ENCODE results near the gene CUX1.

CUX1 gene

DNA sequence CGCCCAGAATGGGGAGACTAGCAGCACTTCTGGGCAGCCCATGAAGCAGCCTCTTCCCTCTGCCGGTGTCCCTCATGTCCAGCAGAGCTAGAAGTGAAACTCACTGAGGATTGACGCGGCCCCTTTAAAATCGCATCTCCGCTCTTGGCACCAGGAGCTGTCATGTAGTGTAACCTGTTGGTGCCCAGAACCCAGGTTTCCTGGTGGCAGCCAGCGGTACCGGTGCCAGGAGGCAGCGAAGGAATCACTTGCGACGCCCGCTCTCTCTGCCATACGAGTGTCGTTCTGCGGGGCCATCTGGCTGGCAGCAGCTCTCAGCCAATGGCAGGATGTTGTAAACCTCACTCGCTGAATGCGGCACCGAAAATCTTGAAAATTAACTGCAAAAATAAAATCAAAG is 82.7 kb downstream of the CUX1 start:
- no peak for DNase-seq

DNA sequence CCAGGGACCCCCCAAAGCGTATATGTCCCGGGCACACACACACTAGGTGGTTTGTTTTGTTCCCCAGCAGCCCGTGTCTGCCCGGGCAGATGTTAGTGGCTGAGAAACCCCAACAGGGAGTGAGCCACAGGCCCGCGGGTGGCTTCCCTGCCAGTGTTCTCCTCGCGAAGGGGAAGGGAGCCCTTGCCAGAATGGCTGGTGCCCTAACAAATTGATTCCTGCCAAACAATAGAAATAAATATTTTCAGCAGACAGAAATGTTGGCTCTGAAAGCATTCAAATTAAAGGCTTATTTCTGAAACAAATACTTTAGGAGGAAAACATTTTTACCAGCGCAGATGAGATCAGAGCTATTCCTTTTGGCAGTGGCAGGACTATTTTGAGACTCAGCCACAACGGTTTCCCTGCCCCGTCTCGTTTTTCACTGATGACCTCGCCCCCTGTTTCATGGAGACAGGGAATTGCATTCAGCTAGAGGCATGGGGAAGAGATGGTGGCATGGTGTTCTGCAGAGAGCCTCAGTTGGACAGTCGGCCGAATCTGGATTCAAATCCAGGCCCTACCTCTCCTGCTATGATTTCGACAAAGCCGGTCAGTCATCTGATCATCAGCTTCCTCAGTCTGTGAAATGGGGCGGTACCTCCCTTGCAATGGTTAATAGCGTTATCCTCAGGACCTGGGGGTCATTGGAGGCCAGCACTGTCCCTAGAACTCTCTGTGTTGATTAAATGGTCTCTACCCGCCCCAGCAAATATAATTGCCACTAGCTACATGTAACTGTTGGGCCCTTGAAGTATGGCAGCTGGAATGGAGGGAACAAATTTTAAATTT is 84.5 kb downstream of the CUX1 start:
- no peak for DNase-seq

DNA sequence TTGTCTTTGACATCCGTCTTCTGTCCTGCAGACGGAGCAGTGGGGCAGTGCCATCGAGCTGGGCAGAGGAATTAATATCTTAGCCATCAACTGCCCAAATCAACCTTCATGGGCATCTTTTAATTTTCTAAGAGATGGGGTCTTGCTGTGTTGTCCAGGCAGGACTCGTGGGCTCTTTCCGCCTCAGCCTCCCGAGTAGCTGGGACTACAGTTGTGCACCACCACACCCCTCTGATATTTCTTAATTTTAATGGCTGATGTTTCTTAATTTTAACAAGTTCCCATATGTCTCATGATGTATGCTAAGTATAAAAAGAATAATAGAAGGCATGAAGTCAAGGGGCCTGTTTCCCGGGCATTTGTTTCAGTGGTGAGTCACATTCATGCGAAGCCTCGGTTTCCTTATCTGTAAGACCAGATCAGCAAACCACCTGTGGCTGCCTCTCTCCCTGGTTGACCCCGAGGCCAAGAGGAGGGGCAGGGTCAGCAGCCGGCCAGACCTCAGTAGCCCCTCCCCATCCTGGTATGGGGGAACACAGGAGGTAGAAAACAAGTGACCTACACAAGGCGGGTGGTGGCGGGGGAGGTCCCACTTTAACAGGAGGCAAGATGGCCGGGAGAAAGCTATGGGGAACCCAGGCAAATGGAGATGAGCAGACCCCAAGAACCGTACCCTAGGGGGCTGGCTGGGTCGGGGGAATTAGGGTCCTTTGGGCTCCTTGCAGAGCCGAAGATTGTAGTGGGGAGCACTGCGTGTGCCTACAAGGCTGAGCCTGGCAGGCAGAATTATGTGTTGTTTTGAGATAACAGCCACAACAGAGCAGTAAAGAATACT is 85.5 kb downstream of the CUX1 start:
- DNase-seq = no peak

DNA sequence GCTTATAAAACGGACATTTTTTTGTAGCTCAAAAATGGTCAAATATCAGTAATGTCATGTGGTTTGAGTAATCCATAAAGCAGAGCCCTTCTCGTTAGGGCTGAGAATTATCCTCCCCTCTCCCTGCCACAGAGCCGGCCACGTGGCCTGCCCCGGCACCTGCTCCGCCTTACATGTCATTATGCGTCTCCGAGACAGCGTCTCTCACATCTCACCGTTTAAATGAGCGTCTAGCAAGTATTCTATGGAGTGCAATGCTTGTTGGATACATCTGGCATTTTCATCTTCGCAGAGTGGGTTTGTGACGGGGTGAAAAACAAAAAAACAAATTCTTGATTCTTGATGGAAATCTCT is 86.1 kb downstream of the CUX1 start:
- DNase-seq = no peak

DNA sequence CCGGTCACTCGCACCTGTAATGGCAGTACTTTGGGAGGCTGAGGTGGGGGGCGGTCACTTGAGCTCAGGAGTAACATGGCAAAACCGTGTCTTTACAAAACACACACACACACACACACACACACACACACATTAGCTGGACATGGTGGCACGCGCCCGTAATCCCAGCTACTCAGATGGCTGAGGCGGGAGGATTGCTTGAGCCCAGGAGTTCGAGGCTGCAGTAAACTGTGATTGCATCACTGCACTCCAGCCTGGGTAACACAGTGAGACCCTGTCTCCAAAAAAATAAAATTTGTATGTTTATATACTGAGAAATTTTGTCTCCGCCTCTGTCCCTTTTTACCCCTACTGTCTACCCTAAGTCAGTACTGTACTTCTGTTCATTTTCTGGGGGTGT is 86.6 kb downstream of the CUX1 start:
- no peak for DNase-seq

DNA sequence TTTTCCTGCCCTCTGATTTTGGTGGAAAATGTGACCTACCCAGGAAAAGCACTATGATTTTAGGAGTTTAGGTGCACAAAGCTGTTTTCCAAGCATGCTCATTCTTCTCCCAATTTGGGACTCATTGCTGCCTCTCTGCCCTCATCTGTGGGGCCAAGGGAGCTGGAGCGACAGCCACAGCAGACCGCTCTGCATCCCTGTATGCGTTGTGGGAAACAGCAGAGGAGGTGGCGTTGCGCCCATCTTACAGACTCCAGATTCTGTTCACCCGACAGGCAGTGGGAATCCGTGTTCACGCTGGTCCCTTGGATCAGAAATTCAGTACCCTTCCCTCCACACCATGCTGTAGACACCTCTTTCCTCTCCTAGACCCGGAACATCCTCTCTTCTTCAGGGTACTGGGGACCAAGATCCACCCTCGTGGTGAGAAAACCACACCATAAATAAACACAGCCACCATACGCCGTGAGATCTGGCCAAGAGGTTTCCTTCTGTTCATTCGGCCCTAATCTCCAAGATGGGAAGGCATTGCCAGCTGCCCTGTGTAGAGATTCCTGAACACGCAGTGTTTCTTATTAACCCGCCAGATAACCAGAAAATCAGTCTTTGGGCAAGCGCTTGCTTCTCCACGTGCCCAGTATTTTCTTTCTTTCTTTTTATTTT is 87.9 kb downstream of the CUX1 start:
- DNase-seq = no peak

DNA sequence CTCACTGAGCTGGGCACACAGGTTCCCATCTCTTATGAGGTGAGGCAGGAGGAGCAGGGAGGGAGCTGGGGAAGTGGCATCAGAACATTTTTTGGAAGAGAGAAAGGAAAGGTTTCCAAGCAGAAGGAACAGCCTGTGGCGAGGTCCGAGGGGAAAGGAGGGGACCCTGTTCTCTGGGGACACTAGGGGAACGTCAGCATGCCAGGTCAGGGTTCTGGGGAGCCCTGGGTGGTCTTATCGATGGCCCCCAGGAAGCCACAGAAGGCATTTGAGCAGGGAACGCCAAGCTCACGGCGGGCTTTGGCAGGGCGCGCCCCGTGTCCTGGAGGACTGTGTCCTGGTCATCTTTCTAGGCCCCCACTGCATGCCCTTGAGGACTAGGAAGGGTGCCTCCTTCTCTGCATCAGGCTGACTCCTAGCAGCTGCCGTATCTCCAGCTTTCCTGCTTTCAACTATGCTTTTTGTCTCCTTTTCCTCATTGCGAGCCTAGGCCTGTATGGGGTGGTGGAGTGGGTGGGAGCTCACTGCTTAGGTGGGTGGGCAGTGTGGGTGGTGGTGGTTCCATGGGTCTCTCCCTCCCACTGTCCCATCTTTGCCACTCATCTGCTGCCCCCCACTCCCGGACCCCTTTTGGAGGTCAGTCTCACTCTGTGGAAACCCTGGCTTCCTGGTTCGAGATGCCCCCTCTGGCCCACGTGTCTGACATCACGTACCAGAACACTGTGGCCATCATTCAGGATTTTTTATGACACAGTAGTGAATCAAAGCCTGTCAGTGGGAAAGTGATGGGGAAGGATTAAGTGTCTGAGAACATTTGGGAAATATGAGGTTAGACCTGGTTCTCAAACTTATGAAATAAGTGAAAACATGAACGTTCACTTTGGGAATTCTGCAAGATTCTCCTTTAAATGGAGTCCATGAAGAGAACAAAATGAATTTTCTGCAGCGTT is 89.1 kb downstream of the CUX1 start:
- no peak for DNase-seq

DNA sequence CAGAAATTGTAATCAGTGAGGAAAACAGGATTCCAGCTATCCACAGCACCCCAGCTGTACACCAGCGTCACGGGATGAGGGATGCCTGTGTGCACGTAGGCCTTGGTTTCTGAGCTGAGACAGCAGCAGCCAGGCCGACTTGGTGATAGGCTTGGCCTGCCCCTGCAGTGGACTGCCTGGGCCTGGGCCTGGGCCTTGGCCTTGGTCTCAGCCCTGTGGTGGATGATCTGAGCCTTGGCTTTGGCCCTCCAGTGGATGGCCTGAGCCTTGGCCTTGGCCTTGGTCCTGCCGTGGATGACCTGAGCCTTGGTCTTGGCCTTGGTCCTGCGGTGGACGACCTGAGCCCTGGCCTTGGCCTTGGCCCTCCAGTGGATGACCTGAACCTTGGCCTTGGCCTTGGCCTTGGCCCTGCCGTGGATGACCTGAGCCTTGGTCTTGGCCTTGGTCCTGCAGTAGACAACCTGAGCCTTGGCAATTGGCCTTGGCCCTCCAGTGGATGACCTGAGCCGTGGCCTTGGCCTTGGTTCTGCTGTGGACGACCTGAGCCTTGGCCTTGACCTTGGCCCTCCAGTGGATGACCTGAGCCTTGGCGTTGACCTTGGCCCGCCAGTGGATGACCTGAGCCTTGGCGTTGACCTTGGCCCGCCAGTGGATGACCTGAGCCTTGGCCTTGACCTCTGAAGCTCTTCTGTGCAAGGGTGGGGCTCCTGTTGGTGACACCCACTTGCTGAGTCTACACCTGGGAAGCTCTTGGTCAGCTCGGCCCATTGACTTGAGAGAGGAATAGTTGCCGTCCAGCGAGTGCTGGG is 93.8 kb downstream of the CUX1 start:
- DNase-seq = no peak

DNA sequence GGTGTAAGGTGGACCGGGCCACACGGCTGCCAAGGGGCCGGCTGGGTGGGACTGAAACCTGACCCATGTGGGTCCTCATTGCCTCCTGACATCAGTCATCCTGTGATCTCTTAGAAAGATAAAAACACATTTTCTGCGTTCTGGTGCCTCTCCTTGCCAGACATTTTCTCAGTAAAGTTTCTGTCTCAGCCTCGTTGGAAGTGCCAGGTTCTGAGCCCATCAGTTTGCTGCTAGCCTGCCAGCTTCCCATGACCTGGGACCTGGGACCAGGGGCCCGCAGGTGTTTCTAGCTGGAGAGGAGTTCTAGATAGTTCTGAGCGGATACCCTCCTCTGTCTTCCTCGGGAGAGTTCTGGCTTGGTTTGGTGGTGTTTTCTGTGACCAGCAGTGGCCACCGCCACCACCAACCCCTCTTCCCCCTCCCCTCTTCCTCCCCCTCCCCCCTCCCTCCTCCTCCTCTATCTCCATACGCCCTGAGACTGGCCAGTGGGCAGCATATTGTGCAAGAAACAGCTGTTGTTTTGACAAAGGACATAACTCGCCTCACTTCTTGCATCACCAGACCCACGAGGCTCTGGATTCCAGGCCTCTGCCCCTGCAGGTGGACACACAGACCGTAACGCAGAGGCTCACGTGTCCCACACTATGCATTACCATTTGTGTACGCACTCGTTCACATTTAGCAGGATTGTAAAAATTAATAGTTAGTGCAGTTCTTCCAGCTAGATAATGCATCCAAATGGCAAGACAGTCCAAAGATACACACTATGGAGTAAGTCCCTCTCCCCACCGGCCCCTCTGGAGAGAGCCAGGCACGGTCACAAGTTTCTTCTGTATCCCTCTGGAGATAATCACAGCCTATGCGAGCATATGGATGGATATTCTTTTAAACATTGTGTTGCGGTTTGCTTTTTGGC is 94.6 kb downstream of the CUX1 start:
- DNase-seq = no peak

DNA sequence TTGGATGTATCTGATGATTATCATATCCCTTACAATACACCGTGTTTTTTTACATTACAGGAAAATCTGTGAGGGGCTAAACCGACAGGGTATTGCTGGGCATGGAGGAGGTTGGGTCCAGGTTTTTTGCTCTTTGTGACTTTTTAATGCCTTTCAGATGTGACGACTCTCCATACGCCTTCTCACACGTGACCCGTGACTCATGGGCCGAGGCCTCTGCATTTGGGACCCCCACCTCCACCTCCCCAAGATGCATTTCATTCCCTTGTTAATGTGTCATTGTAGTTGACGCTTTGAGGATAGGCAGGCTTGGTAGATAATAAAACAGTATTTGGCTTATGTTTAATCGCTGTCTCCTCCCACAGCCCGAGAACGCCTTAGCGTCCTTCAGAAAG is 95.3 kb downstream of the CUX1 start:
- DNase-seq = no peak

DNA sequence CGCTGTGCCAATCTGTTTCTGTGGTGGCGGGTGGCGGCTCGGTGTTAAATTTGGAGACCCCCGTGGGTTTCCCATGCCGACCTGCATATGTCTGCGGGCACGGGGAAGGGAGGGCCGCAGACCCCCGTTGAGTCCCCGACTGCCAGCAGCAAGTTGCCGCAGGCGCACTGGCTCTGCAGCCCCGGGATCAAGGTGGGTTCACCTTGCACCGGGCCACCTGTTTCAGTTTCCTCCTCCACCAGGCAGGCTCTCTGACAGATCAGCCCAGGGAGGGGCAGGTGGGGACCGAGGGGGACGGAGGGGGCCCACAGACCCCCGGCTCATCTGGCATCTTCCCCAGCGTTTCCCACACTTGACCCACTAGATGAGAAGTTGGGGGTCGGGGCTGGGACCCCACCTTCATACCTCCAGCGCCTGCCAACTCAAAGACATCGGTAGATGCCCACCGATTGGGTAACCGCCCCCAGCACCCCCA is 95.9 kb downstream of the CUX1 start:
- DNase-seq = no peak

DNA sequence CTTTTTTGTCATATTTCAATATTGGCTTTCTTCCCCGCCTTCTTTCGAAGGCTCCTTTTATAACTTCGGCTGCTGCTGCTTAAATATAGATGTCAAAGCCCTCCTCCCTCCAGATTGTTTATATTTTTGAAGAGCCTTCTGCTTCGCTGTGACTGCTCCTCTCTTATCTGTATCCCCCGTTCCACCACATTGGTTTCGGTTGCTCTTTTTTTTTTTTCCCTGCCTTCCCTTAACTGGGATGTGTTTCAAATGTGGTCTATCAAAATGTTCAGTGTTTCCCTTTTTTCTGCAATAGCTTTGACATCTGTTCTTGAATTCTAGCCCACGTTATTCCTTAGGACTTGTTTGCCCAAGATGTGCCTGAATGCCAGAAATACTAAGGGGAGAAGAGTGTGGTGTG is 96.4 kb downstream of the CUX1 start:
- no peak for DNase-seq

DNA sequence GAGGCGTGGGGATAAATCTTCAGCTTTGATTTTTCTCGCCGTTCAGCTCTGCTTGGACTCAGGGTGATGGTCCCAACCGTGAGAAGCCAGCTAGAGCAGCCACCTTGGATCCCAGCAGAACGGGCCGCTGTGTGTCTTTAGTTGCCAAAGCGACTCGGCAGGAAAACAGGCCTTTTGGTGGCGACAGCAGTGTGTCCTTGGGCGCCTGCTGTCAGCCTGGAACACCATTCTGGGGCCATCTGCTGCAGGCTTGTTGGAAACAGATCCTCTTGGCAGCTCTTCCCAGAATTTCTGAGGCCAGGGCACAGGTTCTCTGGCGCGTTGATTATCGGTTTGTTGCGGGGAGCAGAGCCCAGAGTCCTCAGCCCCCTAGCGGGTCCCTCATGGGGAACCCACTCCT is 97.6 kb downstream of the CUX1 start:
- no peak for DNase-seq

DNA sequence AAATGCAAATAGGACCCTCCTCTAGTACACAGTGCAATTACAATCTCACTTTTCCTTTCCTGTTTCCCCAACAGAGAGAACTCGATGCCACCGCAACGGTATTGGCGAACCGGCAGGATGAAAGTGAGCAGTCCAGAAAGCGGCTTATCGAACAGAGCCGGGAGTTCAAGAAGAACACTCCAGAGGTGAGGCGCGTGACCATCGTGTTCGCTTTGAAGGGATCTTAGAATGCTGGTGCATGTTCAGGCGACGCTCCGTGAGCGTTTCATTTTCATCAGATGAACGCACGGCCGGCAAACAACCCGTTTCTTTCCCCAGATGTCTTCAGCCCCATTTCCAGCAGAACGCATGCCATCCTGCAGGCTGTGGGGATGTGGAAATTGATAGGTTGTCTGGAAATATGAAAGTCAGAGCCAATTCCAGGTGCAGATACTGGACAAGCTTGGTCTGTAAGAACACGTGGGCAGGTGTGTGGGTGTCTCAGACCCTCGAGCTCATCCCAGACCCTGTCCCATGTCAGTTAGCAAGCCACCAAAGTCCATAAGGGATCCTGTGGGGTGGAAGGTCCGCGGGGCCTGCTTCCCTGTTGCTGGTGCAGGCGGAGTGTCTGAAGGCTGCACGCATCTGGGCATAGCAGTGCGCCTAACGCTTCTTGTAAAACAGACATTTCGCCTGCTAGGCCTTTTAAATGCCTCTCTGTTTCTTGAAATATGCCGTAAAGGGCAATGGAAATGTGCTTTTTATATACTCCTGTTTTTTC is 98.8 kb downstream of the CUX1 start:
- DNase-seq = no peak

DNA sequence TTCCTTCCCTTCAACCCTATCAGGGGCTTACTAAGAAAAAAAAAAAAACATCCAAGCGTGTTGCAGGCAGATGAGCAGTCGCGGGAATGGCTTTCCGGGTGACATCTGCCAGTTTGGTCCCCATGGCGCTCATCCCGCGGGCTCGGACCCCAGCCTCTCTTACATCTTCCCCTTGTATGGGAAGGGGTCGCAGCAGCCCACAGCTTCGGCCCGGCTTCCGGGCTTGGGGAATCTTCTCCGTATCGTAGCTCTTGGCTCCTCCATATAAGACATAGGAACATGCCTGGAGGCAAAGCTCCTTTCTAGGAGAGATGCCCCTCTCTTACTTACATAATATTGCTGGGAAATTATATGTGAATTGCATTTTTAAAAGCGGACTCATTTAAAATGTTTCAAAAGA is 99.5 kb downstream of the CUX1 start:
- DNase-seq = no peak

DNA sequence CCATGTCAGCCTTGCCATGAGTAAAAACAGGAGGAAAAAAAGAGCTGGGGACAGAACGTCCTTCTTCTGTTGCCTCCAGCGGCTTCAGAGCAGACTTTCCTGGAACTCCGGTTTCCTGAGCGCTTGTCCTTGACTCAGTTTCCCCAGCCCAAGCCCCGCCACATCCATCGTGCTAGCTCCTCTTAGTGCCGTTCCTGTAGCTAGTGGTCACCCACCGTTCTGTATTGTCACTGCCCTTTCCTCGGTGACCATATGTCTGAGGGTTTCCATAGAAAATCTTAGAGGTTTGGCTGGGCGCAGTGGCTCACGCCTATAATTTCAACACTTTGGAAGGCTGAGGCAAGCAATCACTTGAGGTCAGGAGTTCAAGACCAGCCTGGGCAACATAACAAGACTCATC is 100.1 kb downstream of the CUX1 start:
- no peak for DNase-seq

DNA sequence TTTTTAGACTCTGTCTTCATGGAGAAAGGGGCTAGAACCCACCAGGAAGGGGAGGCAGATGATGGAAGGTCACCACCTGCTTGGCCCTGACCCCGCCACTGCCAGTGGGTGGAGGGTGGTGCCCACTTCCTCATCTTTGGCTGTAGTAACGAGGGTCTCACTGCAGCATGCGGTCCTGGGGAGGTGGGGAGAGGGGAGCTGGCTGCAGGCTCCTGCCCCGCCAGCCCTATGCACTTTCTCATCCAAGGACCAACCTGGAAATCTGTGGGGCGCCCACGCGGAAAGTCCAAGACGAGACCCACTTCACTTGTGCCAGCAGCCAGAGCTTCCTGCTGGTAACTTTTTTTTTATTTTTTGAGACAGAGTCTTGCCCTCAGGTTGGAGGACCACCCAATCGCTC is 101.0 kb downstream of the CUX1 start:
- DNase-seq = no peak

DNA sequence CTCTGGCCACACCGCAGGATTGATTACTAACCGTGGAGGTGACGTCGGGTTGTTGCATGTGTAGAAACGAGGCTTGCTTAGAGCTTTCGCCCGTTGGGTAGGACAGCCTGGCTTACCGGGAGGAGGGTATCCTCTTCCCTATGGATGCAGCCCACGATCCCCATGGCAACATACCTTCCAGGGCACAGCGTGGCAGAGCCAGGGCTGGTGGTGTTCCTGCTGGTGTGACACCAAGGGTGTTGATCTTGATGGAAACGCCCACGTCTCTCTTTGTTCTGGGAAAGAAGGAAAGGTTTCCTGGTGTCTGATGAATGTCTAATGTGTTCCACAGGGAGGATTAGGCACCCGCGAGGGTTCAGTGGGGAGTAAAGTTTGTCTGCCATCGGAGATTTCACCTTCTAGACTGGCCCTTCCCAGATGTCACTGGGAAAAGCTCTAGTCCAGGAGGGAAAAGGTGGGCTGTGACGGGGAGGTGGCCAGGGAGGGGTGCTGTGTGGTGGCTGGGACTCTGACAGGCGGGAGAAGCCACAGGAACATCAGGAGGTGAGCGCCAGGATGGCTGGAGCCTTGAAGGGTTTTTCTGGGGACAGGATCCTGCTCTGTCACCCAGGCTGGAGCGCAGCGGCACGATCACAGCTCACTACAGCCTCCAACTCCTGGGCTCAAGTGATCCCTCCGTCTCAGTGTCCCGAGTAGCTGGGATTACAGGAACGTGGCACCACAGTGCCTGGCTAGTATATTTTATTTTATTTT is 102.1 kb downstream of the CUX1 start:
- DNase-seq = no peak

DNA sequence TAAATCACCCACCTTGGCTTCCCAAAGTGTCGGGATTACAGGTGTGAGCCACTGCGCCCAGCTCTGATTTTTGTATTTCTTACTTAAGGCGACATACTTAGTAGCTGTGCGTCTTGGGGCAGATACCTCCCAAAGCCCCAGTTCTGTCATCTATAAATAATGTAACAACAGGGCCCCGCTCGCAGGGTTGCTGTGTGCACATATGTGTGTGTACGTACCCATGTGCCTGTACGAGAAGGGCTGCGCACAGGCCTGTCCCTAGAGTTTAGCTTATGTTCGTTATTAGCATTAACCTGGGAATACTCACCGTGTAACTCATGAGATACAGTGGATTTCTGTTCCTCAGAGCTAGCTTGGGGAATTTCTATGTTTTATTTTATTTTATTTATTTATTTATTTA is 103.6 kb downstream of the CUX1 start:
- no peak for DNase-seq

Measured in activated CD4-positive, alpha-beta T cell treated with anti-CD3 and anti-CD28 coated beads for 4 hours (primary cell).